ENCODE results near the gene SF3B3. TPM values are rescaled to one million over a fixed set of nuclear protein-coding genes. Genes with fewer than 3 reads are reported as not detected.
A peak's percentile ranks its signal among the peaks of the same experiment; 100 is the strongest.

Gene SF3B3
- total RNA-seq, 1 donor from 2014 or later: 83.5 TPM

- Histone ChIP-seq H3K27me3 (ENCODE audit: control insufficient read depth in 3 of 3, insufficient read depth in 3 of 3, low read length in 3 of 3) (no peaks in the 10 kb centered on the region), H3K27ac (ENCODE audit: low read depth, low read length) (peak overlapping the region; percentile 67), H3K9me3 (ENCODE audit: control insufficient read depth in 3 of 3, low read length in 3 of 3) (no peaks in the 10 kb centered on the region), H3K36me3 (ENCODE audit: control insufficient read depth in 3 of 3, insufficient read depth in 3 of 3, low read length in 3 of 3) (peaks cover 37 to 48% (median 43%) of the 10 kb centered on the region in 3 donors), H3K4me1 (ENCODE audit: control insufficient read depth in 3 of 3, insufficient read depth in 3 of 3, low read length in 3 of 3) (peaks cover 39 to 49% (median 40%) of the 10 kb centered on the region in 3 donors), H3K9ac (ENCODE audit: low read depth in 1 of 3, low read length in 3 of 3) (no peak overlapping the region), H3K4me3 (ENCODE audit: low read length in 3 of 3) (no peak overlapping the region)
These were observed 49.3 kb downstream of the SF3B3 start for GRCh38 chr16:70572926-70573270.

GRCh38 chr16:70573451-70574121, 50.0 kb downstream of the SF3B3 start:
- Histone ChIP-seq H3K27me3 (ENCODE audit: control insufficient read depth in 3 of 3, insufficient read depth in 3 of 3, low read length in 3 of 3) (no peaks in the 10 kb centered on the region), H3K4me3 (ENCODE audit: low read length in 3 of 3) (no peak overlapping the region), H3K9me3 (ENCODE audit: control insufficient read depth in 3 of 3, low read length in 3 of 3) (no peaks in the 10 kb centered on the region), H3K36me3 (ENCODE audit: control insufficient read depth in 3 of 3, insufficient read depth in 3 of 3, low read length in 3 of 3) (peaks cover 36 to 41% (median 38%) of the 10 kb centered on the region in 3 donors), H3K4me1 (ENCODE audit: control insufficient read depth in 3 of 3, insufficient read depth in 3 of 3, low read length in 3 of 3) (peaks cover 39 to 49% (median 40%) of the 10 kb centered on the region in 3 donors), H3K9ac (ENCODE audit: low read depth in 1 of 3, low read length in 3 of 3) (no peak overlapping the region), H3K27ac (ENCODE audit: low read depth, low read length) (peak overlapping the region; percentile 67)

GRCh38 chr16:70574595-70575271, 51.1 kb downstream of the SF3B3 start:
- peaks cover 37 to 53% (median 39%) of the 10 kb centered on the region in 3 donors for H3K4me1 ChIP-seq (ENCODE audit: control insufficient read depth in 3 of 3, insufficient read depth in 3 of 3, low read length in 3 of 3)

GRCh38 chr16:70575376-70575775, 51.8 kb downstream of the SF3B3 start:
- Histone ChIP-seq H3K4me3 (ENCODE audit: low read length in 3 of 3) (no peak overlapping the region), H3K9me3 (ENCODE audit: control insufficient read depth in 3 of 3, low read length in 3 of 3) (no peaks in the 10 kb centered on the region), H3K27me3 (ENCODE audit: control insufficient read depth in 3 of 3, insufficient read depth in 3 of 3, low read length in 3 of 3) (no peaks in the 10 kb centered on the region), H3K4me1 (ENCODE audit: control insufficient read depth in 3 of 3, insufficient read depth in 3 of 3, low read length in 3 of 3) (peaks cover 37 to 55% (median 39%) of the 10 kb centered on the region in 3 donors), H3K9ac (ENCODE audit: low read depth in 1 of 3, low read length in 3 of 3) (no peak overlapping the region), H3K27ac (ENCODE audit: low read depth, low read length) (no peak overlapping the region), H3K36me3 (ENCODE audit: control insufficient read depth in 3 of 3, insufficient read depth in 3 of 3, low read length in 3 of 3) (peaks cover 21 to 26% (median 22%) of the 10 kb centered on the region in 3 donors)

More at GRCh38 chr16:70574595-70575271, 51.1 kb downstream of the SF3B3 start:
- Histone ChIP-seq H3K27me3 (ENCODE audit: control insufficient read depth in 3 of 3, insufficient read depth in 3 of 3, low read length in 3 of 3) (no peaks in the 10 kb centered on the region), H3K4me3 (ENCODE audit: low read length in 3 of 3) (no peak overlapping the region), H3K36me3 (ENCODE audit: control insufficient read depth in 3 of 3, insufficient read depth in 3 of 3, low read length in 3 of 3) (peaks cover 24 to 30% (median 26%) of the 10 kb centered on the region in 3 donors), H3K9me3 (ENCODE audit: control insufficient read depth in 3 of 3, low read length in 3 of 3) (no peaks in the 10 kb centered on the region), H3K27ac (ENCODE audit: low read depth, low read length) (peak overlapping the region; percentile 58), H3K9ac (ENCODE audit: low read depth in 1 of 3, low read length in 3 of 3) (no peak overlapping the region)

DNA sequence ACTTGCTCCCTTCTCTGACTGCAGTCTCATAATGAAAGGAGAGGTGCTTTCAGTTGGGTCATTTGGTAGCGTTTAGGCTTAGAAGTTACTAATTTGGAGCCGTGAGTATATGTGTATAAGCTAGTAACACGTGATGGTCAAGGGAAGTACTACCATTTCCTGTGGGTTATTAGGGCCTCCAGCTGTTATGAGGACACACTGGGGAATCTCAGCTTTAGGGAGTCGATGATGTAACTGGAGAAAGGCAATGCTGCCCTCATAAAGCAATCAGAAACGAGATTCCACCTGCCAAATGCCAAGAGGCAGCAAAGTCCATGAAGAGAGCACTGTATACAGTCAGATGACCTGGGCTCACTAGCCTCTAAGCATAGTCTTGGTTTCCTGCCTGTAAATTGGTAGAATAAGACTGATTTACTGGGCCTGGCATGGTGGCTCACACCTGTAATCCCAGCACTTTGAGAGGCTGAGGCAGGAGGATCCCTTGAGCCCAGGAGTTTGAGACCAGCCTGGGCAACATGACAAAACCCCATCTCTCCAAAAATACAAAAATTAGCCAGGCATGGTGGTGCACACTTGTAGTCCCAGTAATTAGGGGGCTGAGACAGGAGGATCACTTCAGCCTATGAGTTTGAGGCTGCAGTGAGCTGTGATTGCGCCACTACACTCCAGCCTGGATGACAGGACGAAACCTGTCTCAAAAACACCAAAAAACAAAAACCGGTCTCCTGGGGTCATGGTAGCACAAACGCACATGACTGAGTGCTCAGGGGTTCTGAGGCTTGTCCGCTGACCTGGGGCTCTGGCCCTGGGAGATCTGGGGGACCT, 53.0 kb downstream of the SF3B3 start:
- Histone ChIP-seq H3K4me3 (ENCODE audit: low read length in 3 of 3) (no peak overlapping the region), H3K4me1 (ENCODE audit: control insufficient read depth in 3 of 3, insufficient read depth in 3 of 3, low read length in 3 of 3) (peaks cover 36 to 53% (median 37%) of the 10 kb centered on the region in 3 donors)

GRCh38 chr16:70577256-70577698, 53.7 kb downstream of the SF3B3 start:
- Histone ChIP-seq H3K27ac (ENCODE audit: low read depth, low read length) (no peak overlapping the region), H3K27me3 (ENCODE audit: control insufficient read depth in 3 of 3, insufficient read depth in 3 of 3, low read length in 3 of 3) (no peaks in the 10 kb centered on the region)

More for the DNA sequence above, 53.0 kb downstream of the SF3B3 start:
- Histone ChIP-seq H3K27me3 (ENCODE audit: control insufficient read depth in 3 of 3, insufficient read depth in 3 of 3, low read length in 3 of 3) (no peaks in the 10 kb centered on the region), H3K27ac (ENCODE audit: low read depth, low read length) (peak overlapping the region; percentile 7), H3K9ac (ENCODE audit: low read depth in 1 of 3, low read length in 3 of 3) (no peak overlapping the region), H3K9me3 (ENCODE audit: control insufficient read depth in 3 of 3, low read length in 3 of 3) (no peaks in the 10 kb centered on the region), H3K36me3 (ENCODE audit: control insufficient read depth in 3 of 3, insufficient read depth in 3 of 3, low read length in 3 of 3) (peaks cover 8 to 14% (median 9%) of the 10 kb centered on the region in 3 donors)

GRCh38 chr16:70578035-70578434, 54.4 kb downstream of the SF3B3 start:
- Histone ChIP-seq H3K27ac (ENCODE audit: low read depth, low read length) (no peak overlapping the region), H3K4me3 (ENCODE audit: low read length in 3 of 3) (no peak overlapping the region), H3K36me3 (ENCODE audit: control insufficient read depth in 3 of 3, insufficient read depth in 3 of 3, low read length in 3 of 3) (peaks cover 0 to 3% (median 0%) of the 10 kb centered on the region in 3 donors), H3K9ac (ENCODE audit: low read depth in 1 of 3, low read length in 3 of 3) (no peak overlapping the region), H3K9me3 (ENCODE audit: control insufficient read depth in 3 of 3, low read length in 3 of 3) (no peaks in the 10 kb centered on the region), H3K27me3 (ENCODE audit: control insufficient read depth in 3 of 3, insufficient read depth in 3 of 3, low read length in 3 of 3) (no peaks in the 10 kb centered on the region), H3K4me1 (ENCODE audit: control insufficient read depth in 3 of 3, insufficient read depth in 3 of 3, low read length in 3 of 3) (peaks cover 22 to 39% (median 24%) of the 10 kb centered on the region in 3 donors)

More at GRCh38 chr16:70577256-70577698, 53.7 kb downstream of the SF3B3 start:
- Histone ChIP-seq H3K9ac (ENCODE audit: low read depth in 1 of 3, low read length in 3 of 3) (no peak overlapping the region), H3K4me3 (ENCODE audit: low read length in 3 of 3) (no peak overlapping the region), H3K36me3 (ENCODE audit: control insufficient read depth in 3 of 3, insufficient read depth in 3 of 3, low read length in 3 of 3) (peaks cover 2 to 7% (median 3%) of the 10 kb centered on the region in 3 donors), H3K9me3 (ENCODE audit: control insufficient read depth in 3 of 3, low read length in 3 of 3) (no peaks in the 10 kb centered on the region), H3K4me1 (ENCODE audit: control insufficient read depth in 3 of 3, insufficient read depth in 3 of 3, low read length in 3 of 3) (peaks cover 30 to 46% (median 31%) of the 10 kb centered on the region in 3 donors)

GRCh38 chr16:70579248-70579647, 55.6 kb downstream of the SF3B3 start:
- Histone ChIP-seq H3K27me3 (ENCODE audit: control insufficient read depth in 3 of 3, insufficient read depth in 3 of 3, low read length in 3 of 3) (no peaks in the 10 kb centered on the region), H3K9me3 (ENCODE audit: control insufficient read depth in 3 of 3, low read length in 3 of 3) (no peaks in the 10 kb centered on the region), H3K4me1 (ENCODE audit: control insufficient read depth in 3 of 3, insufficient read depth in 3 of 3, low read length in 3 of 3) (peaks cover 12 to 33% (median 15%) of the 10 kb centered on the region in 3 donors), H3K27ac (ENCODE audit: low read depth, low read length) (no peak overlapping the region), H3K4me3 (ENCODE audit: low read length in 3 of 3) (no peak overlapping the region), H3K9ac (ENCODE audit: low read depth in 1 of 3, low read length in 3 of 3) (no peak overlapping the region), H3K36me3 (ENCODE audit: control insufficient read depth in 3 of 3, insufficient read depth in 3 of 3, low read length in 3 of 3) (peaks cover 0 to 3% (median 0%) of the 10 kb centered on the region in 3 donors)

DNA sequence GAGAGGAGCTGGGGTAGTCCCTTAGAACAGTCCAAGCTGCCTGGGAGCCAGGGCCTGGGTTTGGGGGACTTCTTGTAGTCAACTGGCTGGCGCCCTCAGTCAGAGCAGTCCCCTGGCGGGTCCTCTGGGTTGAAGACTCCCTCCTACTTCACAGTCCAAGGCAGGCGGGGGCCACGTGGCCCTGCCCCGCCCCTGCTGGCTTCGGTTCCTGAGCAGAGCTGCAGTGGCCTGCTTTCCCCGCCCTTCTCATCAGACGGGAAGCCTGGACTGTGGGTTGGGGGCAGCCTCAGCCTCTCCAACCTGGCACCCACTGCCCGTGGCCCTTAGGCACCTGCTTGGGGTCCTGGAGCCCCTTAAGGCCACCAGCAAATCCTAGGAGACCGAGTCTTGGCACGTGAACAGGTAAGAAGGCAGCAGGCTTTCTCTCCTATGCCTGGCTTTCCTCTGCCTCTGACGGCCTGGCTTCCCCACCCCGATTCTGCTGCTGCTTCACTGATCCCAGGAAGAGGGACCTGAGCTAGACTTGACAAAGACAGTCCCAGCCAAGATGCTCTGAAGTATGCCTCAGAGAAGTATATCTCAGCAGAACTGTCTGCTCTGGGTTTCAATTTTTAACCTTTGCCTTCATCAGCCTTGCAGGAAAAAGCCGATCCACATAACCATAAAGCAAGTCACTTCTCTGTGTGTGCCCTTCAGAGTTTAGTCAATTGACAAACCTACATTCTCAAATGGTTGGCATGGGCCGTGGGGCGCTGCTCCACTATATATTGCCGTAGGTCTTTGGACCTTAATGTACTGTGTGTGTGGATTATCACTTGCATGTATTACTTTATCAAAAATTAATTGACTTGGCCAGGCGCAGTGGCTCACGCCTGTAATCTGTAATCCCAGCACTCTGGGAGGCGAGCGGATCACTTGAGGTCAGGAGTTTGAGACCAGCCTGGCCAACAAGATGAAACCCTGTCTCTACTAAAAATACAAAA, 56.3 kb downstream of the SF3B3 start:
- Histone ChIP-seq H3K4me1 (ENCODE audit: control insufficient read depth in 3 of 3, insufficient read depth in 3 of 3, low read length in 3 of 3) (peaks cover 10 to 26% (median 15%) of the 10 kb centered on the region in 3 donors), H3K4me3 (ENCODE audit: low read length in 3 of 3) (peak overlapping the region; percentile 35 to 56 (median 54)), H3K36me3 (ENCODE audit: control insufficient read depth in 3 of 3, insufficient read depth in 3 of 3, low read length in 3 of 3) (peaks cover 0 to 3% (median 0%) of the 10 kb centered on the region in 3 donors), H3K27ac (ENCODE audit: low read depth, low read length) (peak overlapping the region; percentile 40), H3K27me3 (ENCODE audit: control insufficient read depth in 3 of 3, insufficient read depth in 3 of 3, low read length in 3 of 3) (no peaks in the 10 kb centered on the region), H3K9me3 (ENCODE audit: control insufficient read depth in 3 of 3, low read length in 3 of 3) (no peaks in the 10 kb centered on the region), H3K9ac (ENCODE audit: low read depth in 1 of 3, low read length in 3 of 3) (peak overlapping the region in 1 of 3 donors; percentile 50)
